A549 treated with DMSO at 1 μM for 4 hours (cell line): ENCODE results near the gene ZFYVE27. TPM values are rescaled to one million over a fixed set of nuclear protein-coding genes. Genes with fewer than 3 reads are reported as not detected.

Experiments used
- total RNA-seq: library from RNA; stranded (reverse); fragments of 200-300 nt; extraction: Qiagen RNA extraction; gene quantifications from 5 replicates; pipeline ENCODE4 v1.2.3, GENCODE V29; 2022; ENCODE audit warnings: low read depth

ZFYVE27 gene, protein sequence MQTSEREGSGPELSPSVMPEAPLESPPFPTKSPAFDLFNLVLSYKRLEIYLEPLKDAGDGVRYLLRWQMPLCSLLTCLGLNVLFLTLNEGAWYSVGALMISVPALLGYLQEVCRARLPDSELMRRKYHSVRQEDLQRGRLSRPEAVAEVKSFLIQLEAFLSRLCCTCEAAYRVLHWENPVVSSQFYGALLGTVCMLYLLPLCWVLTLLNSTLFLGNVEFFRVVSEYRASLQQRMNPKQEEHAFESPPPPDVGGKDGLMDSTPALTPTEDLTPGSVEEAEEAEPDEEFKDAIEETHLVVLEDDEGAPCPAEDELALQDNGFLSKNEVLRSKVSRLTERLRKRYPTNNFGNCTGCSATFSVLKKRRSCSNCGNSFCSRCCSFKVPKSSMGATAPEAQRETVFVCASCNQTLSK
- 23.0 to 27.7 TPM (median 25.1 TPM) in 5 replicates for total RNA-seq

DNA sequence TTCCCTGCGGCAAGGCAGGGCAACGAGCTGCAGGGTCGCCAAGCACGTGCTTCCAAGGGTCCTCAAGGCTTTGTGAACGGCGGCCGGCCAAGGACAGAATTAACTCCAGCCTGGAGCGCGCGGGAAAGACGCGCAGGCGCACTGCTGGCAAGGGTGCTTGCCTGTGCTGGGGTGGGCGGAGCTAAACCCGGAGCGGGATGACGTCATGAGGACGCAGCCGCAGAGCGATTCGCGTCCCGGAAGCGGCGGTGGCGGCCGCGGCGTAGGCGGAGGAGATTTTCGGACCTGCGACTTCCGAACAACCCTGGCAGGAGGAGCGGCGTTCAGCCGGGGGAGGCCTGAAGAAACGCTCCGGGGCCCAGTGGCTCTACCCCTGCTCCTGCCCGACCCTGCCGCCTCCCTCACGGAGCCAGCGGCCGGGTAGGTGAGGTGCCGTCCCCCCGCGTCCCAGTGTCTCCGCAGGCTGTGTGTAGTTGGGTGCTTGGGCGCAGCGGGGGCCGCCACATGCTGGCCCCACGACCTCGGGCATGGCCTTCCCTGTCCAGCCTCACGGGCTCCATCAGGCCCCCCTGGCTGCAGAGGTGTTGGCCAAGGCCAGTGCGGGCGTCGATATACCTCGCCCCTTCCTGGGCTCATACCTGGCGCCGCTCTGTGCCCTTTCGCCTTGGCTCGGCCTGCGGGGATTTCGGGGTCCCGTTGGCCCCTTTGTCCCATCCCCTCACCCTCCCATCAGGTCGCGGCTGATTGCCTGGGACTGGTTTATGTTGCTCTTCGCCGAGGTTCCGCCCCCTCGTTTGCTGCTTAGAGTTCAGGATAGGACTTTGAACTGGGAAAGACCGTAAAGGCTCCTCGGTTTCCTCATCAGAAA lies at the start of gene ZFYVE27:
TSS of gene ZFYVE27 (plus strand) at position 227 of the 868 bp plus-strand sequence. CDS start 1,350 bp downstream, outside the sequence.

DNA sequence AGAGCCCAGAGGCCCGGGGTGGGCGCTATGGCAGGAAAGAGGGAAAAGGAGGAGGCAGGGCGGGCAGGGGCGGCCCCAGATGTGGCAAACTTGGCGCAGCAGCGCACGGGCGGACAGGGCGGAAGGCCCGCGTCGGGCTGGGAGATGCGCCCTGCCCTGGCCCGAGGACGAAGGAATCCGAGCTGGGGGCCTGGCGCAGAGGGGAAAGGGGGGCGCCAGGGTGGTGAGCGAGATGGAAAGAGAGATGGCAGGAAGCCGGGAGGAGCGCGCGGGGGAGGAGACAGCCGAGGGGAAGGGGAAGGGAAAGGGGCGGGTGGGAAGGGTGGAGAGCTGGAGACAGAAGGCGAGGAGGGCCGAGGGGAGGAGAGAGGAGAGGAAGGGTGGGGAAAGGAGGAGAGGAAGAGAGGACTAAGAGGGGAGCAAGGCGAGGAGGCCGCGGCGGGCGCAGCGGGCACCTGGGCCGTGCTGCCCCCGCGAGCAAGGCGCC lies 23.5 kb upstream of the ZFYVE27 start, which contains the start of gene MARVELD1:
TSS of gene MARVELD1 (plus strand) at position 392 of the 487 bp plus-strand sequence. CDS start 147 bp downstream, outside the sequence.

DNA sequence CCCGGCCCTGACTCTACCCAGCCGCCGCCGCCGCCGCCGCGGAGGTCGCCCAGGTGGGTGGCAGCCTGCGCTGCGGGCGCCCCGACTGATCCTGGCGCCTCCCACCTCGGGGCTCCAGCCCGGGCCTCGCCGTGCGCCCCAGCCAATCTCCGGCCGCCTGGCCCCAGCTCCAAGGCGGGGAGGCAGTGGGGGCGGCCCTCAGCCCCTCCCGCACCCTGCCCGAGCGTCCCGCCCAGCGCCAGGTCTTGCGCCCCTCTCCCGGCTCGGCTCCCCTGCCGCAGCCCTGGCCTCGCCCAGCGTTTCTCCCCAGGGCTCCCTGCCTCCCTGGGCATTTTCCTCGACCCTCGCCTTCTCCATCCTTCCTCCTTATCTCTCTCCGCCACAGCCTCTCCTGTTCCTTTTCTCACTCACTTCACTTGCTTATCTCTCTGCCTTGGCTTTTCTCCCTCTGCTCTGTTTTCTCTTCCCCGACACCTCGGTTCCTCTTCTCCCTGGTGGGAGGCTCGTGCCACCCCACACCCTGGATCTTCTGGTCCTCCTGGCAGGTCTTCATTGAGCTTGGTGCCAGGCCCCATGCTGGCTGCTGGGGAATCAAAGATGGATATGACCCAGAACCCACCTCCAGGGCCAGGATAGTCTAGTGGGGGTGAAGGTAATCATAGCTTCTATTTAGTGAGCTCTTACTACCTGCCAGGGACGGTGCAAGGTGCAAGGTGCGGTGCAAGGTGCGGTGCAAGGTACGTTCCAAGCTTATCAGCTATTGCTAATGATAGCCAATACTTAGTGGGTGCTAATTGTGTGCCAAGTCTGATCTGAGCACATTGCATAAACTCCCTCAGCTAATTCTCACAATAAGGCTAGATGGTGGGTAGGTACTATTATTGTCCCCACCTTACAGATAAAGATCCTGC lies 35.2 kb downstream of the ZFYVE27 start, which contains the start of gene SFRP5:
TSS of gene SFRP5 (minus strand) at position 87 of the 911 bp plus-strand sequence. CDS start 166 bp downstream, outside the sequence.

Other genes starting within 250 kb of the ZFYVE27 start
- 34.2 to 51.5 TPM (median 48.9 TPM) in 5 replicates for gene MMS19, start 238.7 kb upstream of the ZFYVE27 start, total RNA-seq
- 15.7 to 20.4 TPM (median 17.4 TPM) in 5 replicates for gene UBTD1, start 238.2 kb upstream of the ZFYVE27 start, total RNA-seq
- 2.9 to 5.1 TPM (median 4.3 TPM) in 5 replicates for gene ANKRD2, start 164.3 kb upstream of the ZFYVE27 start, total RNA-seq
- gene HOGA1, start 152.7 kb upstream of the ZFYVE27 start, total RNA-seq, result 0.57 to 1.2 TPM (median 0.96 TPM) in 5 replicates
- not detected in 5 replicates for gene C10orf62, start 147.4 kb upstream of the ZFYVE27 start, total RNA-seq
- 6.8 to 8.5 TPM (median 7.3 TPM) in 5 replicates for gene MORN4, start 103.6 kb upstream of the ZFYVE27 start, total RNA-seq
- 27.9 to 32.8 TPM (median 31.9 TPM) in 5 replicates for gene PI4K2A, start 96.5 kb upstream of the ZFYVE27 start, total RNA-seq
- gene AVPI1, start 49.9 kb upstream of the ZFYVE27 start, total RNA-seq, result 73.6 to 110 TPM (median 82.0 TPM) in 5 replicates
- 36.8 to 41.1 TPM (median 39.3 TPM) in 5 replicates for gene MARVELD1, start 23.4 kb upstream of the ZFYVE27 start, total RNA-seq
- gene SFRP5, start 34.9 kb downstream of the ZFYVE27 start, total RNA-seq, result 1.8 to 2.6 TPM (median 2.4 TPM) in 5 replicates
- gene GOLGA7B, start 112.7 kb downstream of the ZFYVE27 start, total RNA-seq, result 4.2 to 5.5 TPM (median 5.1 TPM) in 5 replicates